HG02759 (cell line): ENCODE results near the gene RHOU.

Experiments used
- ATAC-seq: cut with Tn5 transposase; IDR thresholded peaks from one replicate; pipeline ENCODE4 v1.9.1; 2021; ENCODE audit warnings: mild to moderate bottlenecking, moderate library complexity; ENCODE audit not compliant: unreplicated experiment

Gene RHOU

GRCh38 chr1:228736844-228737445 is 1.7 kb downstream of the RHOU start:
- ATAC-seq = no peak

GRCh38 chr1:228737601-228738041 is 2.3 kb downstream of the RHOU start:
- ATAC-seq = no peak

GRCh38 chr1:228739826-228740225 is 4.5 kb downstream of the RHOU start:
- ATAC-seq = no peak

GRCh38 chr1:228740543-228741317 is 5.5 kb downstream of the RHOU start:
- ATAC-seq = no peak

GRCh38 chr1:228742281-228742860 is 7.1 kb downstream of the RHOU start:
- ATAC-seq = no peak

- ATAC-seq = no peak
These were observed 8.1 kb downstream of the RHOU start for GRCh38 chr1:228743405-228743804.

- ATAC-seq = no peak
These were observed 9.1 kb downstream of the RHOU start for GRCh38 chr1:228744356-228744755.

GRCh38 chr1:228744918-228745317 is 9.6 kb downstream of the RHOU start:
- ATAC-seq = no peak

- ATAC-seq = no peak
These were observed 10.2 kb downstream of the RHOU start for GRCh38 chr1:228745497-228745896.

- ATAC-seq = no peak
These were observed 12.1 kb downstream of the RHOU start for GRCh38 chr1:228747301-228747935.

GRCh38 chr1:228748029-228748428 is 12.8 kb downstream of the RHOU start:
- no peak for ATAC-seq

- no peak for ATAC-seq
These were observed 13.2 kb downstream of the RHOU start for GRCh38 chr1:228748431-228748830.

GRCh38 chr1:228749765-228750164 is 14.5 kb downstream of the RHOU start:
- ATAC-seq = no peak

GRCh38 chr1:228750915-228751314 is 15.6 kb downstream of the RHOU start:
- no peak for ATAC-seq

- ATAC-seq = no peak
These were observed 16.2 kb downstream of the RHOU start for GRCh38 chr1:228751360-228752098.

GRCh38 chr1:228752258-228752657 is 17.0 kb downstream of the RHOU start:
- no peak for ATAC-seq

GRCh38 chr1:228752675-228753265 is 17.5 kb downstream of the RHOU start:
- no peak for ATAC-seq

GRCh38 chr1:228753287-228753686 is 18.0 kb downstream of the RHOU start:
- ATAC-seq = no peak

GRCh38 chr1:228753786-228754360 is 18.6 kb downstream of the RHOU start:
- ATAC-seq = no peak

- ATAC-seq = no peak
These were observed 19.5 kb downstream of the RHOU start for GRCh38 chr1:228754646-228755268.
